Upper lobe of left lung (tissue), 4 donors: ENCODE results near the gene ZNF697.

Experiments used
- CTCF ChIP-seq, 6 experiments: fragments of 450-650 bp in 4 of 6; fragments of 200-600 bp in 2 of 6; sonication (generic) in 2 of 6; IDR thresholded peaks; one replicate each; pipeline ENCODE4 v1.5.1; 2016 to 2019; ENCODE audit warnings: antibody characterized with exemption in 6 of 6
- EP300 ChIP-seq, 4 donors: sonication (generic); formaldehyde crosslinking; IDR thresholded peaks; one replicate each; pipeline ENCODE4 v1.5.1; 2017; ENCODE audit warnings: antibody characterized with exemption in 4 of 4, control low read depth in 2 of 4
- POLR2A ChIP-seq, 4 donors: fragments of 450-650 bp; IDR thresholded peaks; one replicate each; pipeline ENCODE4 v1.5.1; 2016 to 2017; ENCODE audit warnings: antibody characterized with exemption in 4 of 4, mild to moderate bottlenecking in 2 of 4

- TF ChIP-seq CTCF (IDR thresholded peaks at IDR 0.05) (no peak), POLR2A (IDR thresholded peaks at IDR 0.05) (no peak), EP300 (IDR thresholded peaks at IDR 0.05) (no peak)
These were observed 47.5 kb downstream of the ZNF697 start for GRCh38 chr1:119600561-119600960.
